GM12891 (cell line): ENCODE data around the gene SCFD2.

Experiments
- PAX5 ChIP-seq: IDR thresholded peaks from 2 replicates; pipeline ENCODE4 v1.6.1; 2011; ENCODE audit warnings: low read length, moderate library complexity, mild to moderate bottlenecking; ENCODE audit not compliant: insufficient read depth, severe bottlenecking
- POLR2A ChIP-seq: IDR thresholded peaks from 2 replicates; pipeline ENCODE4 v1.6.1; 2011; ENCODE audit warnings: low read depth, low read length, control low read depth
- POLR2AphosphoS5 ChIP-seq: IDR thresholded peaks from 2 replicates; pipeline ENCODE4 v1.6.1; 2011; ENCODE audit warnings: low read depth, low read length, control low read depth
- POU2F2 ChIP-seq: IDR thresholded peaks from 2 replicates; pipeline ENCODE4 v1.6.1; 2011; ENCODE audit warnings: low read depth, mild to moderate bottlenecking, control low read depth, low read length, moderate library complexity
- SPI1 ChIP-seq: IDR thresholded peaks from 2 replicates; pipeline ENCODE4 v1.6.1; 2011; ENCODE audit warnings: low read depth, low read length, control low read depth
- TAF1 ChIP-seq: IDR thresholded peaks from 2 replicates; pipeline ENCODE4 v1.6.1; 2011; ENCODE audit warnings: low read depth, low read length, control low read depth

GRCh38 chr4:53061091-53061850, 304.6 kb downstream of the SCFD2 start:
- TF ChIP-seq POLR2AphosphoS5 (no peak), TAF1 (no peak), POLR2A (no peak), POU2F2 (no peak), PAX5 (no peak), SPI1 (no peak)
